ENCODE data around the gene ASB11.
A peak's percentile ranks its signal among the peaks of the same experiment; 100 is the strongest.

ASB11 gene

GRCh38 chrX:15322072-15322471 lies 6.6 kb upstream of the ASB11 start:
- Histone ChIP-seq H3K27ac (replicated peaks) (peak overlapping the region; percentile 43), H3K27me3 (ENCODE audit: insufficient read depth, poor library complexity, severe bottlenecking) (no peaks in the 10 kb centered on the region), H3K4me3 (replicated peaks; ENCODE audit: insufficient read depth, low read length) (no peak overlapping the region)
- TF ChIP-seq GABPA (IDR thresholded peaks at IDR 0.05; ENCODE audit: low read depth) = no peak
- TF ChIP-seq CTCF (IDR thresholded peaks at IDR 0.05; ENCODE audit: insufficient read depth, low read length) = no peak
- TF ChIP-seq, protein P1, sequence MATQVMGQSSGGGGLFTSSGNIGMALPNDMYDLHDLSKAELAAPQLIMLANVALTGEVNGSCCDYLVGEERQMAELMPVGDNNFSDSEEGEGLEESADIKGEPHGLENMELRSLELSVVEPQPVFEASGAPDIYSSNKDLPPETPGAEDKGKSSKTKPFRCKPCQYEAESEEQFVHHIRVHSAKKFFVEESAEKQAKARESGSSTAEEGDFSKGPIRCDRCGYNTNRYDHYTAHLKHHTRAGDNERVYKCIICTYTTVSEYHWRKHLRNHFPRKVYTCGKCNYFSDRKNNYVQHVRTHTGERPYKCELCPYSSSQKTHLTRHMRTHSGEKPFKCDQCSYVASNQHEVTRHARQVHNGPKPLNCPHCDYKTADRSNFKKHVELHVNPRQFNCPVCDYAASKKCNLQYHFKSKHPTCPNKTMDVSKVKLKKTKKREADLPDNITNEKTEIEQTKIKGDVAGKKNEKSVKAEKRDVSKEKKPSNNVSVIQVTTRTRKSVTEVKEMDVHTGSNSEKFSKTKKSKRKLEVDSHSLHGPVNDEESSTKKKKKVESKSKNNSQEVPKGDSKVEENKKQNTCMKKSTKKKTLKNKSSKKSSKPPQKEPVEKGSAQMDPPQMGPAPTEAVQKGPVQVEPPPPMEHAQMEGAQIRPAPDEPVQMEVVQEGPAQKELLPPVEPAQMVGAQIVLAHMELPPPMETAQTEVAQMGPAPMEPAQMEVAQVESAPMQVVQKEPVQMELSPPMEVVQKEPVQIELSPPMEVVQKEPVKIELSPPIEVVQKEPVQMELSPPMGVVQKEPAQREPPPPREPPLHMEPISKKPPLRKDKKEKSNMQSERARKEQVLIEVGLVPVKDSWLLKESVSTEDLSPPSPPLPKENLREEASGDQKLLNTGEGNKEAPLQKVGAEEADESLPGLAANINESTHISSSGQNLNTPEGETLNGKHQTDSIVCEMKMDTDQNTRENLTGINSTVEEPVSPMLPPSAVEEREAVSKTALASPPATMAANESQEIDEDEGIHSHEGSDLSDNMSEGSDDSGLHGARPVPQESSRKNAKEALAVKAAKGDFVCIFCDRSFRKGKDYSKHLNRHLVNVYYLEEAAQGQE (IDR thresholded peaks at IDR 0.05; ENCODE audit: insufficient replicate concordance, low read depth) = no peak
- TF ChIP-seq SPI1 (IDR thresholded peaks at IDR 0.05; ENCODE audit: borderline replicate concordance, low read depth) = no peak
- TF ChIP-seq POLR2AphosphoS5 (IDR thresholded peaks at IDR 0.05; ENCODE audit: low read depth) = no peak
- no peak for DNase-seq (ENCODE audit: low read depth in 1 of 2, low spot score in 1 of 2)

- Histone ChIP-seq H3K27me3 (ENCODE audit: insufficient read depth, poor library complexity, severe bottlenecking) (no peaks in the 10 kb centered on the region), H3K27ac (replicated peaks) (peak overlapping the region; percentile 43), H3K4me3 (replicated peaks; ENCODE audit: insufficient read depth, low read length) (no peak overlapping the region)
- TF ChIP-seq, protein P1 (IDR thresholded peaks at IDR 0.05; ENCODE audit: insufficient replicate concordance, low read depth) = no peak
- TF ChIP-seq SPI1 (IDR thresholded peaks at IDR 0.05; ENCODE audit: borderline replicate concordance, low read depth) (peak; percentile 84), GABPA (IDR thresholded peaks at IDR 0.05; ENCODE audit: low read depth) (no peak), CTCF (IDR thresholded peaks at IDR 0.05; ENCODE audit: insufficient read depth, low read length) (no peak), POLR2AphosphoS5 (IDR thresholded peaks at IDR 0.05; ENCODE audit: low read depth) (no peak)
- DNase-seq (ENCODE audit: low read depth in 1 of 2, low spot score in 1 of 2) = peak; percentile 32 to 58
These were observed 6.0 kb upstream of the ASB11 start for GRCh38 chrX:15321447-15321846.

DNA sequence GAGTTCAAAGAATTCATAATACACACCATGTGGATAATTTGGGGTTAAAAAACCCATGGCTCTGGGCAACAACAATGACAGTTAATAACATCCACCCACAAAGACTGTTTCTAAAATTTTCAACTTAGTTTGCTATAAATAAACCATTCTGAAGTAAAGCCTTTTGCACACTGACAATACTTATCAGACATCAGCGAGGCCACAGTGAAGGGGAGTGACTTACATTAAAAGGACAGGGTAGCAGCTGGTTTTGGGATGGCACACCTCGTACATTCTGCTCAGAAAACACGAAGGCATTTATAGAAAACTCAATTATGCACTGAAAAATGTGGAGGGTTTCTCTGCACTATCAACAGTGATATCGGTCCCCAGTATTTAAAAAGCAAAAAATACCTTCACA lies 4.9 kb upstream of the ASB11 start:
- Histone ChIP-seq H3K27ac (replicated peaks) (no peak overlapping the region), H3K4me3 (replicated peaks; ENCODE audit: insufficient read depth, low read length) (no peak overlapping the region), H3K27me3 (ENCODE audit: insufficient read depth, poor library complexity, severe bottlenecking) (no peaks in the 10 kb centered on the region)
- DNase-seq (ENCODE audit: low read depth in 1 of 2, low spot score in 1 of 2) = no peak
- no peak for TF ChIP-seq SPI1 (IDR thresholded peaks at IDR 0.05; ENCODE audit: borderline replicate concordance, low read depth)
- TF ChIP-seq POLR2AphosphoS5 (IDR thresholded peaks at IDR 0.05; ENCODE audit: low read depth) = no peak
- TF ChIP-seq GABPA (IDR thresholded peaks at IDR 0.05; ENCODE audit: low read depth) = no peak
- TF ChIP-seq, protein P1 (IDR thresholded peaks at IDR 0.05; ENCODE audit: insufficient replicate concordance, low read depth) = no peak
- TF ChIP-seq CTCF (IDR thresholded peaks at IDR 0.05; ENCODE audit: insufficient read depth, low read length) = no peak
